ENCODE measurements around the gene RNF111.
"Not testable (repeated sequence)": the region's sequence is repeated elsewhere in the genome, so short reads cannot be mapped to it uniquely, and the experiment has no call there.

Gene RNF111

DNA sequence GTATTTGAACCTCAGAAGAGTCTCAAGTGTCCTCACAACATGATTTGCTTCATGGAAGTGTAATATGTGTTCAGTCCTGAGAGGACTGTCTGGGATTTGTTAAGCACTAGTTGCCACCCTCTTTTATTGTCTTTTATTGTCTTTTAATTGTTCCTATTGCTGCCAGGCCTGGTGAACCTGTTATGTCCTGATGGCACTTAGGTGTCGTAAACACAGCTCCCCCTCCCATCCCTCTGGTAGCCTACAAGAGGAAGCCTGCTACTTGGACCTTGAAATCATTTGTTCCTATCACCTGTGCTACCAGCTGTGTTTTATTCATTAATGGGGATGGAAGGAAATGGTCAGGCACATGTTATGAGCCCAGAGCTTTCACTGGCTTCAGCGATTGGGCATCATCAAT lies 136.8 kb downstream of the RNF111 start:
- Histone ChIP-seq H3K4me3 (ENCODE audit: low read length) (no peak overlapping the region), H3K56ac (ENCODE audit: low read length) (no peak overlapping the region), H2BK5ac (ENCODE audit: low read length) (no peak overlapping the region), H3K9ac (ENCODE audit: low read length) (no peak overlapping the region), H4K5ac (ENCODE audit: low read length) (no peak overlapping the region), H3K79me2 (ENCODE audit: control insufficient read depth, insufficient read depth, low read length) (peaks cover 2% of the 10 kb centered on the region), H2BK120ac (ENCODE audit: low read depth, low read length) (no peak overlapping the region), H3K27me3 (ENCODE audit: insufficient read depth, low read length, poor library complexity) (no peaks in the 10 kb centered on the region), H3K4me2 (ENCODE audit: low read length) (no peak overlapping the region), H2AK5ac (ENCODE audit: low read length) (no peak overlapping the region), H3K18ac (ENCODE audit: low read length) (no peak overlapping the region), H3K79me1 (ENCODE audit: low read length) (no peaks in the 10 kb centered on the region), H3K27ac (ENCODE audit: low read depth, low read length) (no peak overlapping the region), H4K8ac (ENCODE audit: low read depth, low read length) (no peak overlapping the region), H3K4ac (ENCODE audit: low read depth, low read length) (no peak overlapping the region), H3K23ac (ENCODE audit: low read length) (no peak overlapping the region), H3K4me1 (ENCODE audit: control insufficient read depth, low read depth, low read length) (no peaks in the 10 kb centered on the region), H3K36me3 (ENCODE audit: control insufficient read depth, insufficient read depth, low read length) (peaks cover 11% of the 10 kb centered on the region), H2BK15ac (replicated peaks; ENCODE audit: low read depth) (no peak overlapping the region)
- WGBS (ENCODE audit: extremely low coverage, insufficient coverage, low lambda C conversion rate), result no CpG with 5 or more reads among the region's 2 CpGs
- DNase-seq, result no peak

DNA sequence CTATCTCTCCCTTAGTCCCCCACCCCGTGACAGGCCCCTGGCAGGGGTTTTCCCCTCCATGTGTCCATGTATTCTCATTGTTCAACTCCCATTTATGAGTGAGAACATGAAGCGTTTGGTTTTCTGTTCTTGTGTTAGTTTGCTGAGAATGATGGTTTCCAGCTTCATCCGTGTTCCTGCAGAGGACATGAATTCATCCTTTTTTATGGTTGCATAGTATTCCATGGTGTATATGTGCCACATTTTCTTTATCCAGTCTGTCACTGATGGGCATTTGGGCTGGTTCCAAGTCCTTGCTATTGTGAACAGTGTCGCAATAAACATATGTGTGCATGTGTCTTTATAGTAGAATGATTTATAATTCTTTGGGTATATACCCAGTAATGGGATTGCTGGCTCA lies 138.2 kb downstream of the RNF111 start:
- H2BK5ac ChIP-seq (ENCODE audit: low read length); H3K56ac ChIP-seq (ENCODE audit: low read length); H3K4ac ChIP-seq (ENCODE audit: low read depth, low read length); H4K5ac ChIP-seq (ENCODE audit: low read length); H3K18ac ChIP-seq (ENCODE audit: low read length); H3K79me1 ChIP-seq (ENCODE audit: low read length); H3K4me3 ChIP-seq (ENCODE audit: low read length); H3K4me1 ChIP-seq (ENCODE audit: control insufficient read depth, low read depth, low read length); H2AK5ac ChIP-seq (ENCODE audit: low read length); H3K23ac ChIP-seq (ENCODE audit: low read length); H3K9ac ChIP-seq (ENCODE audit: low read length); H3K27me3 ChIP-seq (ENCODE audit: insufficient read depth, low read length, poor library complexity); DNase-seq; H2BK15ac ChIP-seq (replicated peaks; ENCODE audit: low read depth); H2BK120ac ChIP-seq (ENCODE audit: low read depth, low read length); H3K4me2 ChIP-seq (ENCODE audit: low read length); H3K27ac ChIP-seq (ENCODE audit: low read depth, low read length); H3K79me2 ChIP-seq (ENCODE audit: control insufficient read depth, insufficient read depth, low read length): not testable (repeated sequence)
- H3K36me3 ChIP-seq (ENCODE audit: control insufficient read depth, insufficient read depth, low read length), result peaks cover 11% of the 10 kb centered on the region
- peak overlapping the region; percentile 39 for H4K8ac ChIP-seq (ENCODE audit: low read depth, low read length)
- WGBS (ENCODE audit: extremely low coverage, insufficient coverage, low lambda C conversion rate), result no CpG with 5 or more reads among the region's 4 CpGs

GRCh38 chr15:59127255-59127654 lies 139.8 kb downstream of the RNF111 start:
- H3K56ac ChIP-seq (ENCODE audit: low read length); H3K27me3 ChIP-seq (ENCODE audit: insufficient read depth, low read length, poor library complexity); H3K27ac ChIP-seq (ENCODE audit: low read depth, low read length); H3K23ac ChIP-seq (ENCODE audit: low read length); H3K4me1 ChIP-seq (ENCODE audit: control insufficient read depth, low read depth, low read length); H3K79me2 ChIP-seq (ENCODE audit: control insufficient read depth, insufficient read depth, low read length); H4K8ac ChIP-seq (ENCODE audit: low read depth, low read length); H2AK5ac ChIP-seq (ENCODE audit: low read length); H2BK15ac ChIP-seq (replicated peaks; ENCODE audit: low read depth); H4K5ac ChIP-seq (ENCODE audit: low read length); H3K4me3 ChIP-seq (ENCODE audit: low read length); H3K4me2 ChIP-seq (ENCODE audit: low read length); H2BK120ac ChIP-seq (ENCODE audit: low read depth, low read length); H3K4ac ChIP-seq (ENCODE audit: low read depth, low read length); H3K18ac ChIP-seq (ENCODE audit: low read length); H3K79me1 ChIP-seq (ENCODE audit: low read length); H2BK5ac ChIP-seq (ENCODE audit: low read length); H3K9ac ChIP-seq (ENCODE audit: low read length); DNase-seq: not testable (repeated sequence)
- no CpG with 5 or more reads among the region's 1 CpG for WGBS (ENCODE audit: extremely low coverage, insufficient coverage, low lambda C conversion rate)
- H3K36me3 ChIP-seq (ENCODE audit: control insufficient read depth, insufficient read depth, low read length), result peaks cover 13% of the 10 kb centered on the region

- WGBS (ENCODE audit: extremely low coverage, insufficient coverage, low lambda C conversion rate), result no CpG with 5 or more reads among the region's 16 CpGs
- no peak overlapping the region for H3K18ac ChIP-seq (ENCODE audit: low read length)
- peaks cover 4% of the 10 kb centered on the region for H3K36me3 ChIP-seq (ENCODE audit: control insufficient read depth, insufficient read depth, low read length)
Measured at GRCh38 chr15:59131456-59131855, 144.0 kb downstream of the RNF111 start.

DNA sequence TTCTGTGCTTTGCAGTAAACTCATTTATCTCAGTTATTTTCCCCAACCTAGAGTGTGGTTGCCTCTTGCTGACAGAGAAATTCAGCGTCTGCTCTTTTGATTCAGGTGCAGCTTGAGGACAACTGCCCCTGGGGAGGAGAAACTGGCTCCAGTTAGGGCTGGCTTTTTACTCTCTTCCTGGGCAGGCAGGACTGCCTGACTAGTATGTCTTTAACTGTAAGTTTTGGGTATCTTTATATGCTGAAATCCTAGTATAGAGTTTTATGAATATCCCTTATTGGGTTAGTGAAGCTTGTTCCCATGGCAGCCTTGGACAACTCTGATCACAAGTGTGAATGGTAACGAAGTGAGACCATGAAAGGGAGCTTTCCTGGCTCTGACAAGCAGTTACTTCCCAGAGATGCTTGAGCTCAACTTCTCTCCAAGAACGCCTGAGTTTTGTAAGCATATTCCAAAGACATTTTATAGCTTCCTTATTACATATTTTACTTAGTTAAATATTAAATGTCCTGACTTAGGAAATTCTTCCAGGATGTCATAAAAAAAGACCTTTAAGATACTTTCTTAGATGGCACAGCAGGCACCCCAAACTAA lies 144.6 kb downstream of the RNF111 start:
- no peak overlapping the region for H3K4me2 ChIP-seq (ENCODE audit: low read length)

More at GRCh38 chr15:59131456-59131855, 144.0 kb downstream of the RNF111 start:
- Histone ChIP-seq H2BK120ac (ENCODE audit: low read depth, low read length) (no peak overlapping the region), H3K56ac (ENCODE audit: low read length) (no peak overlapping the region), H2BK15ac (replicated peaks; ENCODE audit: low read depth) (no peak overlapping the region), H3K9ac (ENCODE audit: low read length) (no peak overlapping the region), H3K4ac (ENCODE audit: low read depth, low read length) (no peak overlapping the region), H3K4me3 (ENCODE audit: low read length) (no peak overlapping the region), H3K4me1 (ENCODE audit: control insufficient read depth, low read depth, low read length) (no peaks in the 10 kb centered on the region), H3K27me3 (ENCODE audit: insufficient read depth, low read length, poor library complexity) (no peaks in the 10 kb centered on the region), H3K79me1 (ENCODE audit: low read length) (no peaks in the 10 kb centered on the region), H3K4me2 (ENCODE audit: low read length) (no peak overlapping the region), H3K79me2 (ENCODE audit: control insufficient read depth, insufficient read depth, low read length) (peaks cover 3% of the 10 kb centered on the region), H3K27ac (ENCODE audit: low read depth, low read length) (no peak overlapping the region), H3K23ac (ENCODE audit: low read length) (no peak overlapping the region), H2AK5ac (ENCODE audit: low read length) (no peak overlapping the region), H4K8ac (ENCODE audit: low read depth, low read length) (no peak overlapping the region), H2BK5ac (ENCODE audit: low read length) (no peak overlapping the region), H4K5ac (ENCODE audit: low read length) (no peak overlapping the region)
- DNase-seq, result no peak

GRCh38 chr15:59133929-59134427 lies 146.5 kb downstream of the RNF111 start:
- H3K79me1 ChIP-seq (ENCODE audit: low read length), result no peaks in the 10 kb centered on the region
- WGBS (ENCODE audit: extremely low coverage, insufficient coverage, low lambda C conversion rate), result no CpG with 5 or more reads among the region's 6 CpGs
- no peak overlapping the region for H4K5ac ChIP-seq (ENCODE audit: low read length)
- no peak overlapping the region for H3K4me2 ChIP-seq (ENCODE audit: low read length)
- peaks cover 1% of the 10 kb centered on the region for H3K79me2 ChIP-seq (ENCODE audit: control insufficient read depth, insufficient read depth, low read length)
- no peak overlapping the region for H2BK5ac ChIP-seq (ENCODE audit: low read length)
- DNase-seq, result no peak
- no peak overlapping the region for H3K56ac ChIP-seq (ENCODE audit: low read length)
- H3K36me3 ChIP-seq (ENCODE audit: control insufficient read depth, insufficient read depth, low read length), result peaks cover 6% of the 10 kb centered on the region
- H2BK15ac ChIP-seq (replicated peaks; ENCODE audit: low read depth), result no peak overlapping the region
- H3K4me3 ChIP-seq (ENCODE audit: low read length), result no peak overlapping the region
- no peak overlapping the region for H3K18ac ChIP-seq (ENCODE audit: low read length)
- H3K23ac ChIP-seq (ENCODE audit: low read length), result no peak overlapping the region
- H3K27ac ChIP-seq (ENCODE audit: low read depth, low read length), result no peak overlapping the region
- H2AK5ac ChIP-seq (ENCODE audit: low read length), result no peak overlapping the region
- no peaks in the 10 kb centered on the region for H3K27me3 ChIP-seq (ENCODE audit: insufficient read depth, low read length, poor library complexity)
- no peak overlapping the region for H3K4ac ChIP-seq (ENCODE audit: low read depth, low read length)
- H4K8ac ChIP-seq (ENCODE audit: low read depth, low read length), result no peak overlapping the region
- no peak overlapping the region for H2BK120ac ChIP-seq (ENCODE audit: low read depth, low read length)
- no peaks in the 10 kb centered on the region for H3K4me1 ChIP-seq (ENCODE audit: control insufficient read depth, low read depth, low read length)
- no peak overlapping the region for H3K9ac ChIP-seq (ENCODE audit: low read length)

More for the DNA sequence above, 144.6 kb downstream of the RNF111 start:
- Histone ChIP-seq H4K8ac (ENCODE audit: low read depth, low read length) (no peak overlapping the region), H3K36me3 (ENCODE audit: control insufficient read depth, insufficient read depth, low read length) (peaks cover 4% of the 10 kb centered on the region), H3K79me1 (ENCODE audit: low read length) (no peaks in the 10 kb centered on the region), H3K79me2 (ENCODE audit: control insufficient read depth, insufficient read depth, low read length) (peaks cover 3% of the 10 kb centered on the region), H3K27ac (ENCODE audit: low read depth, low read length) (no peak overlapping the region), H2BK120ac (ENCODE audit: low read depth, low read length) (no peak overlapping the region), H3K56ac (ENCODE audit: low read length) (no peak overlapping the region), H3K4ac (ENCODE audit: low read depth, low read length) (no peak overlapping the region), H3K4me1 (ENCODE audit: control insufficient read depth, low read depth, low read length) (no peaks in the 10 kb centered on the region), H3K9ac (ENCODE audit: low read length) (no peak overlapping the region), H3K23ac (ENCODE audit: low read length) (no peak overlapping the region), H2BK15ac (replicated peaks; ENCODE audit: low read depth) (no peak overlapping the region), H3K18ac (ENCODE audit: low read length) (no peak overlapping the region), H2BK5ac (ENCODE audit: low read length) (no peak overlapping the region), H3K27me3 (ENCODE audit: insufficient read depth, low read length, poor library complexity) (no peaks in the 10 kb centered on the region), H4K5ac (ENCODE audit: low read length) (no peak overlapping the region), H3K4me3 (ENCODE audit: low read length) (no peak overlapping the region), H2AK5ac (ENCODE audit: low read length) (no peak overlapping the region)
- DNase-seq, result no peak
- WGBS (ENCODE audit: extremely low coverage, insufficient coverage, low lambda C conversion rate), result no CpG with 5 or more reads among the region's 3 CpGs
